ENCODE data around the gene HGFAC.

GRCh38 chr4:3462790-3463415 lies 21.1 kb downstream of the HGFAC start, which contains the start of gene DOK7:
- TF ChIP-seq CTCF (IDR thresholded peaks at IDR 0.05) = no peak
- no peak for TF ChIP-seq SMAD4 (CRISPR knock-in tag; IDR thresholded peaks at IDR 0.05)
- TF ChIP-seq GABPB1 (CRISPR knock-in tag; IDR thresholded peaks at IDR 0.05) = no peak
- no peak for TF ChIP-seq HMGXB4 (CRISPR knock-in tag; IDR thresholded peaks at IDR 0.05)

Data from WTC11 (cell line).